ENCODE results near the gene CCDC158.
"Not testable (repeated sequence)": the region's sequence is repeated elsewhere in the genome, so short reads cannot be mapped to it uniquely, and the experiment has no call there.

Gene CCDC158

DNA sequence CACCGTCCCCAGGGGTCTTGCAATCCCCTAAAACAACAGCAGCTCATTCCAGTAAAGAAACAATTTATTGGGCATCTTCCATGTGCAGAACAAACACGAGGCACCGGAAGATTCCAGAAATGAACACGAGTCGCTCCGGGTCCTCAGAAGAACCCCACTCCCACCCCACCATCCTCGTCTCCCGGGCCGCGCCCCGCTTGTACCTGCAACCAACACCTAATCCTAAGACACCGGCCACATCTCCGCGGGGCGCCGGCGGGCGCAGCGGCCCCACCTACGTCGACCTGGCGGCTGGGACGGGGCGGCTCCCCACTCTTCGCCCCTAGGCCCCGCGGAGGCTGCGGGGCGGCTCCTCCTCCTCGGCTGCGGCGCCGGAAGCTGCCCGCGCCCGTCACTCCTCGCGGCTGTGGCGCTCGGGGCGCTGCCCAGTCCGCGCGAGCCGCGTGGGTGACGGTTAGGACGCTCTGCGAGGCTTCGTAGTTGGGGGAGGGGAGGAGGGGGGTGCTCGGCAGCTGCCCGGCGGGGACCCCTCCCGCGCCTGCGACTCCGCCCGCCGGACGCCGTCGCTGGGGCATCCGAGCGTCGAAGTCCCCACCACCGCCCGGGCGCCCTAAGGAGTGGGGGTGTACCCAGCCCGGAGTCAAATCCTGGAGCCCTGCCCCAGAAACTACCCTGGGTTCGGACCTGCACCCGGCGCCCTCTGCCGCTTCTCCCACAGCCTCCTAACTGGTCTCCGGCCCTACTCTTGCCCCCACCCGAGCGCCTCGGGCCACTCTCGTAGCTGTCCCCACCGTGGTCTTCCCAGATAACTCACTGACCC lies at the start of gene CCDC158:
Gene CCDC158 (minus strand): TSS at position 380 of the 820 bp plus-strand sequence. CDS start 17,934 bp downstream, outside the sequence.
- DNase-seq, result no peak

DNA sequence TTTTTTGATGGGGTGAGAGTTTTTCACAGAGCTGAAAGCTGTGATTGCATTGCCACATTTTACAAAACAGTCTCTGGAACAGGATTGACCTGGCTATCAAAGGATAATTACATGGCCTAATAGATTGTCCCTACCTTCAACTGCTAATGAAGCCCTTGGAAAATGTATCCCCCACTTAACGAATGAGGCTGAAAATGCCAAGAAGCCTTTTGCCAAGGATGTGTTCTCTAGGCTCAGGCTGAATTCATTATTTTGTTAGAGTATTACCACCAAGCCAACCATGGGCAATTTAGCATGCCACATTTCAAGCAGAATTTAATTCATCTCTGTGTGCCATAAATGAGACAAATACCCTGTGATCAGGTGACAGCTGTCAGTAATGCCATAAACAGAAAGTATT lies 49.6 kb upstream of the CCDC158 start:
- DNase-seq, result no peak

DNA sequence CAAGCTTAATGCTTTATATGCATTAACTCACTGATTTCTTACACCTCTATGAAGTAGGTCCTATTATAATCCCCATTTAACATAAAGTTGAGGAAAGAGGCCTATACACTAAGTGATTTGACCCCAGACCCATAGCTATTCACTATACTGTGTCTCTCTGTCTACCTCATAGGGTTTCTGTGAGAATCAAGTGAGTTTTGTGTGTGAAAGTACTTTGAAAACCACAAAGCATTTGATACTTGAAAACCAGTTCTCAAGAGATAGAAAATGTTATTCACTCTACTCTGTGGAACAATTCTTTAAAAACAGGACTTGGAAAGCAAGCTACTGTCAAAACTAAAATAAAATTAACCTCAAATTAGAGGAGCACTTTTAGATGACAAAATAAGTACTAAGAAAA lies 49.1 kb upstream of the CCDC158 start:
- DNase-seq, result no peak

DNA sequence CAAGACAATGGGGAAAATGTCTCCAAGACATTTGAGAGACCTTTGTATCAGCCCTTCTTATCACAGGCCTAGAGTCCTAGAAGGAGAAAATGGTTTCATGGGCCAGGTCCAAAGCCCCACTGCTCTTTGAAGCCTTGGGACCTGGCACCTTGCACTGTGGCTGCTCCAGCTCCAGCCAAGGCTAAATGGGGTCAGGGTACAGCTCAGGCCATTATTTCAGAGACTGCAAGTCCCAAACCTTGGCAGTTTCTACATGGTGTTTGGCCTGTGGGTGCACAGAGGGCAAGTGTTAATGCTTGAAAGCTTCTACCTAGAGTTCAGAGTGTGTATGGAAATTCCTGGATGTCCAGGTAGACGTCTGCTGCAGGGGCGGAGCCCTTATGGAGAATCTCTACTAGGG lies 42.6 kb upstream of the CCDC158 start:
- DNase-seq, result no peak

DNA sequence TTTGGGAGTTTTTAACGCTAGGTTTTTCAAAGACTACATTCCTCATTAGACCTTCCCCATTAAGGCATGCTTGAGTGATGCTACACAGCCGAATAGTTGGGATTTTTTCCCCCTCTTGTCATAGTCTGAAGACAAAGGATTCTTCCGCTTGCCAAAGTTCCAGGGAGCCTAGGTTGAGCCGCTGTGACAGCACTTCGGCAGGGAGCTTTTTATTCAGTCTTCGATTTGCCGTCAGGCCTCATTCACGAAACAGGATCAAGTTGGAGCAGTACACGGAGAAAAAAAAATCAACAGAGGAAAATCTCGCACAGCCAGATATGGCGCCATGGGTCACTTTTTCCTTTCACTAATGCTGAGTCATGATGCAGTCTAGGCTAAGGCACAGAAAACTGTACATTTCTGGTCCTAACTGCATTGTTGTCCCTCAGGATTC lies 38.4 kb upstream of the CCDC158 start:
- no peak for DNase-seq

DNA sequence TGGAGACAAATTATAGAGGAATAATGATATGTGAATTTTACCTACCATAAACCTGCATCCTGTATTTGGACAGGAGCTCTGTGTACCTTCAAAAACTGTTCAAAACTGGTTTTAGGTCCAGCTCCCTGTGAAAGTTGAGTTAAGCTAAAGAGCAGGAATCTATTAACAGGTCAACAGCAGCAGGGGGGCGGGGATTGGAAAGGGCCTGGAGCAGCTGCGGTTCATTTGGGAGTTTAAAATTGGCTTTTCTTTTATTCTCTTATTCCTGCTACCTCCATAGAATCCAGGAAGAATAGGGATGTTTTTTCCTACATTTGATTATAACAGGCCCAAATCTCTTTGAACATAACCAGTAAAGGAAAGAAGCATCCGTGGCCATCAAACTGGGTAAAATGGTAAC lies 37.9 kb upstream of the CCDC158 start:
- DNase-seq, result no peak

DNA sequence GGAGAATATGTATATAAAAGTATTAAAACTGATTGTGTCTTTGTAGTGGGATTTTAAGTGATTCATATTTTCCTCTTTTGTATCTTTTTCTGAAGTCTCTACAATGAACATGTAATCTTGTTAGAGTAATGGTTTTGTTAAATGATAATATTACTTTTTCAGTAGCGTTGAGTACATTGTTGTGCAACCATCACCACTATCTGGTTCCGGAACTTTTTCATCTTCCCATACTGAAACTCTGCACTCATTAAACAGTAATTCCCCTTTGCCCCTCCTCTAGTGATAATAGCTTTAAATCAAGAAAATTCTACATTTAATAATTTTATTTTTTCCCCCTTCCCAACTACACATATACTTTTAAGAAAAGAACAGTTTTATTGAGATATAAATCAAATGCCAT lies 37.4 kb upstream of the CCDC158 start:
- no peak for DNase-seq

DNA sequence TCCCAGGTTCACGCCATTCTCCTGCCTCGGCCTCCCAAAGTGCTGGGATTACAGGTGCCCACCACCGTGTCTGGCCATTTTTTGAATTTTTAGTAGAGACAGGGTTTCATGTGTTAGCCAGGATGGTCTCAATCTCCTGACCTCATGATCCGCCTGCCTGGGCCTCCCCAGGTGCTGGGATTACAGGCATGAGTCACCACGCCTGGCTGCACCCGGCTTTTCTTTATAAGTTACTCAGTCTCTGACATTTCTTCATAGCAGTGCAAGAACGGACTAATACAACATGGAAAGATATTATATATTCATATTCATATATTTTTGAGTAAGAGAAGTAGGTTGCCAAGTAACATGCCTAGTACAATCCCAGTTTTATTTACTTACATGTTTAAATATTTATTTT lies 36.9 kb upstream of the CCDC158 start:
- DNase-seq, result no peak

DNA sequence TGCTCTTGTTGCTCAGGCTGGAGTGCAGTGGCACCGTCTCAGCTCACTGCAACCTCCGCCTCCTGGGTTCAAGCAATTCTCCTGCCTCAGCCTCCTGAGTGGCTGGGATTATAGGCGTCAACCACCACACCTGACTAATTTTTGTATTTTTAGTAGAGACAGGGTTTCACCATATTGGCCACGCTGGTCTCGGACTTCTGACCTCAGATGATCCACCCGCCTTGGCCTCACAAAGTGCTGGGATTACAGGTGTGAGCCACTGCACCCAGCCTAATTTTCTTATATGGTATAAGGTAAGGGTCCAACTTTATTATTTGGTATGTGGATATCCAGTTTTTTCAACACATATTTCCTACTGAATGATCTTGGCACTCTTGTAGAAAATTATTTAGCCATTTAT lies 33.1 kb upstream of the CCDC158 start:
- DNase-seq, result not testable (repeated sequence)

DNA sequence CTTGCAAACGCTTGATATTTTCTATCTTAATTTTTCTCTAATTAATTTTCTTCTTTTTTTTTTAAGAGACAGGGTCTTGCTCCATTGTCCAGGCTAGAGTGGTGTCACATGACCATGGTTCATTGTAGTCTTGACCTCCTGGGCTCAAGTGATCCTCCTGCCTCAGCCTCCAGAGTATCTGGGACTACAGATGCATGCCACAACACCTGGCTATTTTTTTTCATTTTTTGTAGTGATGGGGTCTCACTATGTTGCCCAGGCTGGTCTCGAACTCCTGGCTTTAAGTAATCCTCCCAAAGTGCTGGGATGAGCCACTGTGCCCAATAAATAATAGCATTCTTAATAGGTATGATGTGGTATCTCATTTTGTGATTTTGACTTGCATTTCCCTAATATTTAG lies 32.3 kb upstream of the CCDC158 start:
- no peak for DNase-seq

DNA sequence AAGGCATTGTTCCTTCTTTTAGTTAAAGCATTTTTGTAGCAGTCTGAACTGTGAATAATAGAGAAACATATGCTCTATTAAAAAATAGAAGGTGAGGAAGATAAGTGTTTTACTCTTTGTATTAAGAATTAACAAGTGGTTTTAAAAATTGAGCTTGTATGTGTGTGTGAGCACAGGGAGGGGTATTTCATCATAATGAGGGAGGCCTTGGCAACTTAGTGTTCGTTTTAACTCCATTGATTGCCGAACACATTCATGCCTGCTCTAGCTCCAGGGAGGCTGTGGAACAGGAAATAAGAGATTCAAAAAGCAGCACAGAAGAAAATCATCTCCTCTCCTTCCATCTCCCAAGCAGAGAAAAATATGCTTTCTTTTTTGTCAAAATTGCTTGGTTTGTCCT lies 28.9 kb upstream of the CCDC158 start:
- no peak for DNase-seq

DNA sequence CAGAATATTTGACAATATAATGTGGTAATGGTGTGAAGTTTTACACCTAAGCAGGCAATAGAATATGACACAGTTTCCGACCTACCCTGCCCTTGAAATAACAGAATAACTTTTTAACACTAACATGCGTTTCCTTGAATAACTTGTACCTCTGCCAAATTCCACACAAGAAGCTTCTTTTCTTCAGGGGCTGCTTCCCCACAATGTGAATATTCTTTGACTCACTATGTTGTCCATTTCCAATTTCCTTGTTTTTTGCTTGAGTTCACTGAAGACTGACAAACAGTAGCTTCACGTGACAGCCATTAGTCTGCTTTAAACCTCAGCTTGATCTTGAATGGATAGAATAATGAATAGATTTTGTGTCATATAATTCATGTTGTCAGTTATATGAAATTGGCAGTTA lies 28.4 kb upstream of the CCDC158 start:
- no peak for DNase-seq

DNA sequence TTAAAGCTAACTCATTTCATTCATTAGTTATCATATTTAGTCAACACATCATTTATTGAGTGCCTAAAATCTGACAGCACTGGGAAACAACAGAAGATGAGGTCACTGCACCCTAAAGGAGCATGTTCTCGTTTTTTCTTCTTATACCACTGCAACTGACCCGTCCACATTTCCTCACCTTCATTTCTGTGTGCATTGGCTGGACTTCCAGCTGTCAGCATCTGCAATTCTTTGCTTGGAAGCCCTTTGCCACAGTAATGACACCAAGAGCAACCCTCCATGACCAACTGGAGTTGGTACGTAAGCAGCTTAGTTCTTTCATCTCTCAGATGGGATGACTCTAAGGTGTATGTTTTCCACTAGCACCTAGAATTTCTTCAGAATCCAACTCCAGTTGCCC lies 27.3 kb upstream of the CCDC158 start:
- no peak for DNase-seq

DNA sequence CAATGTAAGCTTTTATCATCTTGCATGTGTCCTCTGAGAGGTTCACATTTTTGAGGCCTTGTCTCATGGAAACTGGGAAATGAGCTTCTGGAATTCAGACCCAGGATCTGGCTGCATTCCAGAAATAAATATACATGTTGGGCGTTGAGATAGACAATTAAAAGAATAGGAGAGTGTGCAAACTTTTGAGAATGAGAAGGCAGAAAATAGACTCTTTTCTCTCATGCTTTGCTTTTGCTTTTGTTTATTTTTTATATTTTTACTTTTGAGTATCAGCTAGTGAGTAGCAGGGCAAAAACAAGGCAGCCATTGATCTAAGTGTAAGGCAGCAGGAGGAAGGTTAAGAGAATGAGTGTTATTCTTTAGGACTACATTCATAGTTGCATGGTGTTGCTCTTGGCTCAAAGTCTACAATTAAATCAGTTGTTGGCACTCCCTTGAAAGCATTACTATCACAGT lies 26.5 kb upstream of the CCDC158 start:
- peak; percentile 9 for DNase-seq

DNA sequence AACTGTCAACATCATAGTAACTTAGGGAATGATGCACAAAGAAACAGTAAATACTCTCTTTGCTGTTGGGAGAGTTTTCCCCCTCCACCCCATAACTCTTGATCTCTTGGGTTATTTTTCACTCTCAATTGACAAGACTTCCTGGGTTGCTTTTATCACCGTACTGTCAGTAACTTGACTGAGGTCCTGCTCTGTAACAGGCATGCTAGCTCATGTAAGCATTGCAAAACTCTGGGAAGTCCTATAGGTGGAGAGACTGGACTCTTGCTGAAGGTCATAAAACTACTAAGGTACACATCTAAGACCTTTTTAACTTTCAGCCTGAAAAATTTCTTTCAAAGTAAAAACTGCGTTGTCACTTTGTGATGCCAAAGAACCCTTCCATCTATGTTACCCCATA lies 25.0 kb upstream of the CCDC158 start:
- no peak for DNase-seq

DNA sequence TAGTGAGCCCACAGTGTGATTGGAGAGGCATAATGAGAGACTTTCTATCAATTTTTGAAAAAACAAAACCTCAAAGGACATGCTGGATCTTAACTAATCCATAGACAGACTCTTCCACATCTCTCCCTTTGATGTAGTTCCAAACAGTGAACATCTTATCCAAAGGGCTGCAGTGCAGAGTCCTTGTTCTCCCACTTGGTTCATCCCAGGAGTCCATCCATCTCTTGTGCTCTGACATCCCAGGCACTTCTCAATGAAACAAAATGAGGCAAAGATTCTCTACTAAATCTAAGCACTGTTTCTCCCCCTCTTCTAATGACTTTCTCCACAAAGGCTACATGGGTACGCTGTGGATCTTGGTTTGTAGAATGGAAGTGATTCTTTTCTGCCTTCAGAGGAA lies 22.4 kb upstream of the CCDC158 start:
- DNase-seq, result no peak

DNA sequence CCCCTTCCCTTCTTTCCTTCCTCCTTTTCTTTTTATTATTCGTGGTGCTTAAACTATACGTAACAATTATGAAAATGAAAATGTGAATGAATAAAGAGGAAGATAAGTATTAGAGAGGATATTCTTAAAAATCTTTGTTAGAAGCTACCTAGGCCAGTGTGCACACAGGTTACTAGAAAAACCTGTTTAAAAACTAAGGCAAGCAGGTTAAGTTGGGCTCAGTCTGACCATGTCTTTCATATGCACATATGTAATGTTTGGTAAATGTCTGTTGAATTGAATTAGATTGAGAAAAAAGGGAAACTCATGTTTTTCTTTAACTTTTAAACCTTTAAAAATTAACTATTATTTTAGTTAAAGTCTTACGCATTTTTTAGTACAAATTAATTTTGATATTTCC lies 21.9 kb upstream of the CCDC158 start:
- DNase-seq, result no peak

DNA sequence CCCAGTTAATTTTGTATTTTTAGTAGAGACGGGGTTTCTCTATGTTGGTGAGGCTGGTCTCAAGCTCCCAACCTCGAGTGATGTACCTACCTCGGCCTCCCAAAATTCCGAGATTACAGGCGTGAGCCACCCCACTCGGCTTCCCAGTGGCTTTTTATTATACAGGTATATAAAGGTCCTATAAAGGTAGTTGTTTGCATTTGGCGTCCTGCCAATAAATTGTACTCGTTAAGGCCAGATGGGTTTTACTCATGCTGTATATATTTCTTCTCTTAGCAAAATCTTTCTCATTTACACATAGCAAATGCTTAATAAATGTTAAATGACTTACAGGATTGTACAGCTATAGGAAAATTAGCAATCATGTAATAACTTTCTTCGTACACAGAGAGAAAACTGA lies 20.9 kb upstream of the CCDC158 start:
- no peak for DNase-seq

DNA sequence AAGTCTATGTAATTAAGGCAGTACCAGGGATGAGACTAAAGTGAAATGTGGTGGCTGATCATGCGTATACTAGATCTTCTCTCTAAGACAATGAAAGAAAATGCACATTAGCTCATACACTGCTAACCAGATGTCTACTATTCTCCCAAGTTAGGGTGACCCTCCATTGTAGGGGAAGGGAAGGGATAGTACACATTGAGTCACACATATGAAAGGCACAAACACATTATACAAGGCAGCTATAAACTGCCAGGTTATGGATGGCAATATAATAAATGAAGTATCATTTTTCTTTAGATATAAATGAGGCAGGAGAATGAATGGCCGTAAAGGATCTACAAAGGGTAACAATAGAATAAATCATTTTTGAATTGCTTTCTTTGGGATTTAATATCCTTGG lies 18.6 kb upstream of the CCDC158 start:
- no peak for DNase-seq

DNA sequence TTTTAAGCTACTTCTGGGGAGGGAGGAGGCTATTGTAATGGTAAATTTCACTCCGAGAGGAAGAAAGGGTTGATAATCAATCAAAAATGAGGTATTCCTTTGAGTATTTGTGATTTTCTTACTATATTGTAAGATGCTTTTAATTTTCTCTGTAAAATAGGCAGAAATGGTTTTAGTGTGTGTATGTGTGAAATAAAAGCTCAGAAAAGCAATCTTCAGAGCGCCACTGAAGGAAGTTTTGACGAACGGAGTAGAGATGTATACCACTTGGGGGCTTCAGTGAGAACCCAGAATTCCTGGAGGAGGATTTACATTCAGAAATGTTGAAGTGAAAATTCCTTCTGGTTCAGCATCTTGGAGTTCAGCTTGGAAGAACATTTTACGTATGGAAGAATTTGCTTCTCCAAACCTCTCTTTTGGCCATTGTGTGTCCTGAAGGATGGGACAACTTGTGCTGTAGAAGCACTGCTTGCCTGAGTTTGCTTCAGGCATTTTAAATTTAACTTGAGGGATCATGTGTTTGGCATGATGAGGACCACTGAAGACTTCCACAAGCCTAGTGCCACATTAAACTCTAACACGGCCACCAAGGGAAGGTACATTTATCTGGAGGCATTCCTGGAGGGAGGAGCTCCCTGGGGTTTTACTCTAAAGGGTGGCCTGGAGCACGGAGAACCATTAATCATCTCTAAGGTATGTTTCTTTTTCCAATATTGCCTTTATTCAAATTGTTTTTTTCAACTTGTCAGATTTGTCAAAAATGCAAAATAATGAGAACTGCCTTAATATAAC lies 14.8 kb upstream of the CCDC158 start:
- no peak for DNase-seq

DNA sequence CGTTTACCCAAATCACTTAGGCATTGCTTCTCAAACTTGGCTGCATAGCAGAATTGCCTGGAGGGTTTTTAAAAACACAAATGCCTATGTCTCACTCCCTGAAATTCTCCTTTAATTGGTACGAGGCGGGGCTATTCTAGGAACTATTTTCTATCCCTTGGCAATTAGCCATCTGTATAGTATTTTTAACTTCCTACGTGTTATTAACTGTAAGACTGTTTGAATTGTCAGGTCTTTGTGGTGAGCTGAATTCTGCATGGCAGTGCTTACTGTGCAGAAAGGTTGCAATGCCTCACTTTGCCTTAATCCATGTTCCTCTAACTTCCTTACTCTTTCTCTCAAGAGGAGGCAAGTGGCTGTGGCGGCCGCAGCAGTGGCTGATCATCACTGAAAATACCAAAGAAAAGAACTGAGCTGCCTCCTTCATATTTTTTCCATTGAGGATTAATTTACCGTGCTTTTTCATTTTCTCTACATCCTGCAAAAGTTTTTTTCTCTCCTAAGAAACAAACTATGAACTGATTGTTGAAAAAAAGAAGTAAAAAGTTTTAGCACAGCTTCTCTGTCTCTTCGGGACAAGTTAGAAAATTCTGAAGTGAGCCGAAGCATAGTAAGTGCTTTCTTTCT lies 14.1 kb upstream of the CCDC158 start, which contains the start of gene SHROOM3:
Gene SHROOM3 (plus strand): TSS at position 329 of the 627 bp plus-strand sequence. CDS start 824 bp downstream, outside the sequence.
- DNase-seq, result peak; percentile 6

DNA sequence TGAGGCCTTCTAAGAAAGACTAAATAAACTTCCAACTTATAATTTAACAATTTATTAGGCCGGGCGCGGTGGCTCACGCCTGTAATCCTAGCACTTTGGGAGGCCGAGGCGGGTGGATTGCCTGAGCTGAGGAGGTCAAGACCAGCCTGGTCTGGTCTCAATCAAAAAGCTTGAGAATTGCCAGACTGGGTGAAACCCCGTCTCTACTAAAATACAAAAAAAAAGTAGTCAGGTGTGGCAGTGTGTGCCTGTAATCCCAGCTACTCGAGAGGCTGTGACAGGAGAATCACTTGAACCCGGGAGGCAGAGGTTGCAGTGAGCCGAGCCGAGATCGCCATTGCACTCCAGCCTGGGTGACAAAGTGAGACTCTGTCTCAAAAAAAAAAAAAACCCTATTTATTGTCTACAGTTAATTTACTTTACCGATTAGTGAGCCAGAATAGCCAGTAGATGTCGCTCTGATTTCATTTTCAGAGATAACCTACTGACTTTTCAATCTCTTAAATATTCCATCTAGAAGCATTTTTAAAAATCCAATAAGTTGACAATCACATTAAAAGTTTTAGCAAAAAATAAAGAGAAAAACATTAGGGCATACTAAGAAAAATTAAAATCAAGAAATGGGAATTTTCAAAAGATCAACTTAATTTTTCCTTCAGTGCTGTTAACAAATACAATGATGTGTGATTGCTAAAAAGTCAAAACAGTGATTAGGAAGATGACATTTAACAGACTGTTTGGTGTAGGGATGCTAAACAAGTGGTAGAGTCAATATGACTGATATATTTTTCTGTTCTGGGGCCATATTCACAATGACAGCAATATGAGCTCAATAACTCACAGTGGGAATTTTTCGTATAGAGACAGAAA lies 9.8 kb upstream of the CCDC158 start:
- DNase-seq, result no peak

DNA sequence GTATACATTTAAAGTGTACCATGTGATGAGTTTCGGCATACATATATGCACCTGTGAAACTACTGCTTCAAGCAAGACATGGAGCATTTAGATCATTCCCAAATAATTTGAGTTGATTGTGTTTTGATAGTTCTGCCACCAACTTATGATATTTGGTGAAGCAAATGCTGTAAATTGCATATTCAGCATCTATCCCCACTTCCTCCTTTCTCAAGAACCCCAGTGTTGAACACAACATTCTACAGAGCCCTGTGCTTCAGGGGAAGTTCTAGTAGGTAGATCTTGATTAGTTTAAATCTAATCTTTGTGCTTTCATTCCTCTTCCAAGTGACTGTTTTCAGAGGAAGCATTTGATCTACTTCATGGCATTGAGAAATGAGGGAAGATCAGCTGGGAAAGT lies 8.7 kb upstream of the CCDC158 start:
- no peak for DNase-seq
